Measurements from ENCODE around the gene OR2C1.

The OR2C1 gene

DNA sequence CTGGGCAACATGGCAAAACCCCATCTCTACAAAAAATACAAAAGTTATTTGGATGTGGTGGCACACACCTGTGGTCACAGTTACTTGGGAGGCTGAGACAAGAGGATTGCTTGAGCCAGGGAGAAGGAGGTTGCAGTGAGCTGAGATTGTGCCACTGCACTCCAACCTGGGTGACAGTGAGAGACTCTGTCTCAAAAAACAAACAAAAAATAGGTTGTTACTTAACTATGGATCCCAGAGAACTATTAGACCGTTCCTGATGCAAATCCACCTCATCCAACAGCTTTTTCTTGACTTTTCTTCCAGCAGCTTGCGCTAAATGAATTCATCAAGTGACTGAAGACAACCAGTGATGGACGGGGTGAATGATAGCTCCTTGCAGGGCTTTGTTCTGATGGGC is at the start of gene OR2C1:
OR2C1 (plus strand) TSS at position 301 of the 400 bp plus-strand sequence; CDS start at position 353, 52 bp downstream.
- no peak for DNase-seq

DNA sequence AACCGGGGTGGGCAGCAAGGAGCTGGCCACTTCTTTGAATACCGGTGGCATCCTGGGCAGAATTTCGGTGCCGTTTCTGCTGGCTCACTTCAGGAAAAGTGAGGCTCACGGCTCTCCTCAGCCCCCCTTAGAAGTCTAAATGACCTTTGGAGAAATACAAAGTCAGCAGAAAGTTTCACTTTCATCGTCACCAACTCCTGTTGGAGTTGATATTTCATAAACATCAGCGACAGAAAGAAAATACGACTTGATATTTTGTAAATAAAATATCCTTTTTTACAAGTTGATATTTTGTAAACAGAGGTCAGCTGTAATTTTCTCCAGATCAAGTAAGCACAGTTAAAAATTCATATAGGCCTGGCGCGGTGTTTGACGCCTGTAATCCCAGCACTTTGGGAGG is 49.6 kb upstream of the OR2C1 start:
- no peak for DNase-seq

DNA sequence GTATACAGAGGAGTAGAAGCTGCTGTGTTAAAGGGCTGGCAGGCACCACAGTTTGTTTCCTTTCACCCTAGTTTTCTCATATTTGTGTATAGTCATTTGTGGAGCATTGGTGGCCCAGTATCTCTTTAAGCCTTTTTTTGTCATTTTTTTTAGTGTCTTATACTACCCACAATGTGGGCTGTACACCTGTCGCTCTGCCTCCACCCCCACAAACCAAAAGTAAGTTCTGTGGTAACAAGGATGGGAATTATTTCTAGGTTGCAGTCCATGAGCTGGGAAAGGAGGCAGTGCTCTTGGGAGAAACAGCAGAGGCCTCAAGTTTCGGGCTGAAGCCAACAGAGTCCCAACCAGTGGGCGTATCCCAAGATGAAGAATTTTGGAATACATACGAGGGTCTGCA is 44.2 kb upstream of the OR2C1 start:
- no peak for DNase-seq

DNA sequence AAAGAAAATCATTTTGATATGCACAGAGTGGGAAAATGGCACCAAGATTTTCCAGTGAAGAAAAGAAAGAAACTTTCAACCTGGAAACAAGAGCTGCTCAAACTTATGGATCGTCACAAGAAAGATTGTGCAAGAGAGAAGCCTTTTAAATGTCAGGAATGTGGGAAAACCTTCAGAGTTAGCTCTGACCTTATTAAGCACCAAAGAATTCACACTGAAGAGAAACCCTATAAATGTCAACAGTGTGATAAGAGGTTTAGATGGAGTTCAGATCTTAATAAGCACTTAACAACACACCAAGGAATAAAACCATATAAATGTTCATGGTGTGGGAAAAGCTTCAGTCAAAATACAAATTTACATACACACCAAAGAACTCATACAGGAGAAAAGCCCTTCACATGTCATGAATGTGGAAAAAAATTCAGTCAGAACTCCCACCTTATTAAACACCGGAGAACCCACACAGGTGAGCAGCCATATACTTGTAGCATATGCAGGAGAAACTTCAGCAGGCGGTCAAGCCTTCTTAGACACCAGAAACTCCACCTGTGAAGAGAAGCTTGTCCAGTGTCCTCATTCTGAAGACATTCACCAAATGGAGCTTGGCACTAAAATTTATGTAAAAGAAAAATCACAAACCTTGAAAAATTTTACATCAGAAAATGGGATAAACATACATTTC is 38.2 kb upstream of the OR2C1 start:
- peak; percentile 3 for DNase-seq

DNA sequence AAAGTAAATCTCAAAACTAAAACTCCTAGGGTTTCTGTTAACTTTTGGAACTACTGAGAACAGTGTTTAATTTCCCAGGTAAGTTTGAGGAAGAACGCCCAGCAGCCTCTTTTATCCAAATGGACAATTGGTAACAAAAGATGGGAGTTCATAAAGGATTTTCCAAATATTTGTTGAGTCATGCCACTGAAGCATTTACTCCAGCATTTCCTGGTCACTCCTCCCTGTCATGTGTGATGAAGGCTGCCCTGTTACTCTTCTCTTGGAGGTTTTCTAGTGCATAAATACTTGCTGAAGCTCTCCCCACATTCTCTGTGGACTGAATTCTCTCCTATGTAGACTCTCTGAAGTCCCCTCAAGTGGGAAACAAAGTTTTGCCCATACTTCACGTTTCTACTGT is 33.9 kb upstream of the OR2C1 start:
- no peak for DNase-seq

DNA sequence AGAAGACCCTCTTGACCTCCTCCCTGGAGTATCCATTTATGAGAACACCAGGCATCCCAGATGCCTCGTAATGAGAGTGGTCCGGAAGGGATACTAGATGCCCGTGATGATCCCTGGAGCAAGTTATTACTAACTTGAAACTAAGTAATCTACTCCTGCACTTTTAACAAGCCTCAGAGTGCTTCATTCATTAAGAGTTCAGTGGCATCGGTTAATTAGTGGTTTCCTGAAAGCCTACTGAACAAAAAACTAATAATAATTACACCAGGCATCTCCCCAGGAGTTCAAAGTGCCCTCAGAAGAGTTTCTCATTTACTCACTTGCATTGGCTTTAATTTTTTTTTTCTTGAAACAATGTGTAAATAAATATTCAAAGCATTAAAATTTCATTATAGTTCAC is 28.2 kb upstream of the OR2C1 start:
- DNase-seq = no peak

DNA sequence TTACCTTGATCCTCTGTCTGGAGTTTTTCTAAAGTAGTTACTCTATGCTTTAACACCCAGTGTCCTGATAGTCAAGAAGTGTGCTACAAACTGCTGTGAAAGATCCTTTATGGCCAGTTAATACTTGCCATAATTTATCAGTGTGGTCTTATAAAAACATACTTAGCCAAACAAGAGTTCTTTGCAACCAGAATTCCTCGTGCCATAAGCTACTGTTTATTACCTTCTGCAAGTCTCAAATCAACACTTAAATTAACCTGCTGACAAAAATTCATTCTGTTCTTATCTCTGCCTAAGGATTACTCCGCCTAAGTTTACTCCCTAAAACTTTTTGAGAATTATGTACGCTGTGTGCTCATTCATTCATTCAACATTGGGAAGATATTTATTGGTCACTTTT is 27.6 kb upstream of the OR2C1 start:
- DNase-seq = no peak

DNA sequence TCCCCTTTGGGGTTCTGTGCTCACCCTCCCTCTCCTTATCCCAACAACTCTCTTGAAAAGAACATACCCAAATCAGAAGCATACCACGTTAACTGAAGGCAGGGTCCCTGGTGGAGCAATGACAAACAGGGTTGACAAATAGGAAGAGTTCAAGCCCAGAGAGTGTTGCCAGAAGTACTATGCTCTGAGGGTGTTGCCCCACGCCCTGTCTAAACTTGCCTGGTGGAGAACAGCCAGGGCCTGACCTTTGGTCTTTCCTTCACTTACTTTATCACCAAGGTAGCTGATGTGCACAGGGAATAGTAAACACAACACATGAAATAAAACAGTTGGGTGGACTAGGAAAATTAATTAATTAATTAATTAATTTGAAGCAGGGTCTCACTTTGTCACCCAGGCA is 27.0 kb upstream of the OR2C1 start:
- no peak for DNase-seq

DNA sequence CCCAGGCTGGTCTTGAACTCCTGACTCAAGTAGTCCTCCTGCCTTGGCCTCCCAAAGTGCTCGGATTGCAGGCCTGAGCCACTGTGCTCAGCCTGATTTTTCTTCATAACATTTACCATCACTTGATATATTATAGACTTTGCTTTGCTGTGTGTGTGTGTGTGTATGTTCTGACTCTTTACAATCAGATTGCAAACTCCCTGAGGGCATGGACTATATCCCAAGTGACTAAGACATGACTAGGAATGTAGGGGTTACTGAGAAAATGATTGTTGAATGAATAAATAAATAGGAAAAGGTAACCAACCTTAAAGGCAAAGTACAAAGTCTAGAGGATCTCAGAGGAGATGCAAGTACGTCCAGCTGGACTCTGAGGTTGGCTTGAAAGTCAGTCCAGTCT is 9.6 kb upstream of the OR2C1 start:
- no peak for DNase-seq

DNA sequence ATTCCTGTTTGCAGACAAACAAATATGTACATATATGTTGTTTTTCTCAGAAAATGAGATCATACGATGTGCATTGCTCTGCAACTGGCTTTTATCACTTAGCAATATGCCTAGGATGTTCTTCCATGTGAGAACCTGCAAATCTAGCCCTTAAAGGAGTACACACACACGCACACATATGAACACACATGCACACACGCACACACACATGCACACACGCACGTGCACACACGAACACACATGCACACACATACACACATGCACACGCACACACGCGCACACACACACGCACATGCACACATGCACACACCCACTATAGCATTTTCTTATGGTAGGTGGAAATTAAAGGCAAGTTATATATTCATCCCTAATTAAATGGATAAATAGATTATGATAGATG is 8.1 kb upstream of the OR2C1 start:
- DNase-seq = no peak

DNA sequence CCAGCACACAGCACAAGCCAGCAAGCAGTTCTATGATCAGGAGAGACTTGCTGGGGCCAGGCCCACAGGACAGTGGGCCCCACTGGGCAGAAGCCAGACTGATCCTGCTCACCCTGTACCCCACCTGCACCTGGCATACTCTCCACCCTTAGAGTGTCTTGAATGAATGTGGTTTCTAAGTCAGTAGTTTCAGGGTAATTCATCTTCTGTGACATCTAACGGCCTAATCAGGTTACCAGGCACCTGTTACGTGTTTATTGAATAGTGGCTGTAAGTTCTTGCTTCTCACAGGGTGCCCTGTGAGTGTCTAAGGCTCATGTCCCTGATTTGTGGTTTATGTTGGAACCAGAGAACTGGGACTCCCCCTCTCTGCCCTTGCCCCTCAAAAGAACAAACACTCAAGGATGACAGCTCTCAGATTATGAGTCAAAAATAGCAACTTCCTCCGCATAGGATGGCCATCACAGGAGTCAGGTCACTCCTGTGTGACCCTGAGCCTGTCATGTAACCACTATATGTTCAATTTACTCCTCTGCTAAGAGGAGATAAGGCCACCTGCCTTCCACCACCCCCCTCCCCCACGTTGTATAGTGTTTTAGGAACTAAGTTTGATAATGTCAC is 7.0 kb upstream of the OR2C1 start:
- DNase-seq = no peak

DNA sequence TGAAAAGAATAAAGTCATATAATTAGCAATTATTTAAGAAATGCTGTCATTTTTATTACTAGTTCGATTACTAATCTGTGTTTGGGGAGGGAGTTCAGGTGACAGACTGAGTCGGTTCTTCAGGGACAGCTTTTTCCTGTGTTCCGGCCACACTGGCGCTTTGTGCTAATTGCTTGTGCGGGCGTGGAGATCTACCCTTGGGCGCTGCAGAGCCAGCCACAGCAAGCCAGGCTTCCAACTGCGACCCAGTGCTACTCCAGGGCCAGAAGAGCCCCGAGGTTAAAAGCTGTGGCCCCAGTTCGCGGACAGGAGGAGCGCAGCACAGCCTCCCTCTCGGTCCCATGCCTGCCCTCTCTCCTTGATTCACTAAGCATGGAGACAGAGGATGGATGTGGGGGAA is 6.5 kb upstream of the OR2C1 start:
- DNase-seq = no peak

DNA sequence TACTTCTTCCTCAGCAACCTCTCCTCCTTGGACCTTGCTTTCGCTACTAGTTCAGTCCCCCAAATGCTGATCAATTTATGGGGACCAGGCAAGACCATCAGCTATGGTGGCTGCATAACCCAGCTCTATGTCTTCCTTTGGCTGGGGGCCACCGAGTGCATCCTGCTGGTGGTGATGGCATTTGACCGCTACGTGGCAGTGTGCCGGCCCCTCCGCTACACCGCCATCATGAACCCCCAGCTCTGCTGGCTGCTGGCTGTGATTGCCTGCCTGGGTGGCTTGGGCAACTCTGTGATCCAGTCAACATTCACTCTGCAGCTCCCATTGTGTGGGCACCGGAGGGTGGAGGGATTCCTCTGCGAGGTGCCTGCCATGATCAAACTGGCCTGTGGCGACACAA is 429 bp downstream of the OR2C1 start:
- DNase-seq = no peak

DNA sequence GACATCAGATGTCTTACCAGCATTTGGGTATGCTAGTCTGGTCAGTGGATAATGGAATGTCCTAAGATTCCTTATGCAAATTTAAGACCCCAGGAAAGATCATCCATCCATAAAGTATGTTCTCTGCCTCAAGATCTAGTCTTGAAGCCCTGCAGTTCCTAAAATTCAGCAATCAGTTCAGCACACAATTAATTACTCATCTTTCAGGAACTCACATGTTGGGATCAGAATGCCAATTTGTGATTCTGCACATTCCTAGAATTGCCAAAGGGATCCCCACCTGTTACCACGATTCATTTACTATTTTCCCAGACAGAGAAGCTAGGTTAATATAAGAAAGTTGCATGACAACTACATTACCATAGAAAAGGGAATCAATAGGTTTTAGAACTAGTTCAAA is 3.2 kb downstream of the OR2C1 start:
- DNase-seq = no peak

DNA sequence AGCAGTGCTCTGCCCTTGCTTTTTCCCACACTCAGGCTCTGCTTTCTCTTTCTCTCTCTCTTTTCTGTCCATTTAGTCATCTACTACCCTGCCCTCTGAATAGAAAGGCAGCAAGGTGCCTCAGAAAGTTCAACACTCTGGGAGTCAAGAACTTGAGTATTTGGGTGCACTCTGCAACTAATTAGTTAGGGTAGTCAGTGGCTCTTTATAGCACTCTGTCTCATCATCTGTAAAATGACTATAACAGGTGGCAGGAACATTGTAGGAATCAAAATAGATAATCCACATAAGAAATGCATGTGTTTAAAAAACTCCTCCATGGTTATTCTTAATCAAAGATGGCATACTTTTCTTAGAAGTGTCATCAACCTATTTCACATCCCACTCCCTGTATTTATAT is 7.2 kb downstream of the OR2C1 start:
- no peak for DNase-seq

DNA sequence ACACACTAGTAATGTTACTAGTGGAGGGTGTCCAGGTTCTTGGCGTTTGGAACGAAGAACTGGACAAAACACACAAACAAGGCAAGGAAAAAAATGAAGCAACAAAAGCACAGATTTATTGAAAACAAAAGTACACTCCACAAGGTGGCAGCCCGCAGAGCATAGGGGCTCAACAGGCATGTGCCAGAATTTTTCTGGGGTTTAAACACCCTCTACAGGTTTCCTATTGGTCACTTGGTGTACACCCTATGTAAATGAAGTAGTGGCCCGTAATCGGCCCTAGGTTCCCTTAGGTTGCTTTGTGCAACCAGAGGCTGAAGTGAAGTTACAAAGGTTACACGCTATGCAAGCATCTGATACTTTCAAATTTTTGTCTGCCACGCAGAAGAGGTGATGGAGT is 8.1 kb downstream of the OR2C1 start:
- DNase-seq = no peak

DNA sequence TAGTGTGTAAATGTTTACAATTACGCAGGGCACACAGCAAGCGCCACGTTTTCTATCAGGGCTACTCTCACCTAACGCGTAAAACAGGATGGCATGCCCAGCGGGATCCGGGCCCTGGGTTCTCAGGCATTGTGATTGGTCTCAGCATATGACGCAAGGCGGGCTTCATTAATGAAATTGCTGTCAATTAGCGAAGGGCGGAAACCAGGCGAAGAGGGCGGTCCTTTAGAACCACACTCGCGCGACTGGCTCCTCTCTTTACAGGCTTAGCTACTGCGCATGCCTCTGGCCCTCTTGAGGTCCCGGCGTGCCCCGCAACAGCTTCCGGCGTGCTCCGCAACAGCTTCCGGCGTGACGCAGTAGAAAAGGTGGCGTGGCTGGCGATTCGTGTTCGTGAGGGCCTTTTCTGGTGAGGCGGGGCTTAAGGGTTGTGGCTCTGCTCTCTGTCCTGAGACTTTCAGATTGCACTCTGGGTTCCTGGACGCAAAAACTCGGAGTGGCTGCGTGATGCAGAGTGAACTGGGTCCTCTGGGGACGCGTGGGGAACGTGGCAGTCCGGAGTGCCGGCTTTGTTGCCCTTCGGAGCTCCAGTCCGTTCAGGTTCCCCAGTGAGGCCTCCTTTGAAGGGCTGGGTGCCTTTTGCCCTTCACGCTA is 9.2 kb downstream of the OR2C1 start:
- DNase-seq = peak; percentile 81

DNA sequence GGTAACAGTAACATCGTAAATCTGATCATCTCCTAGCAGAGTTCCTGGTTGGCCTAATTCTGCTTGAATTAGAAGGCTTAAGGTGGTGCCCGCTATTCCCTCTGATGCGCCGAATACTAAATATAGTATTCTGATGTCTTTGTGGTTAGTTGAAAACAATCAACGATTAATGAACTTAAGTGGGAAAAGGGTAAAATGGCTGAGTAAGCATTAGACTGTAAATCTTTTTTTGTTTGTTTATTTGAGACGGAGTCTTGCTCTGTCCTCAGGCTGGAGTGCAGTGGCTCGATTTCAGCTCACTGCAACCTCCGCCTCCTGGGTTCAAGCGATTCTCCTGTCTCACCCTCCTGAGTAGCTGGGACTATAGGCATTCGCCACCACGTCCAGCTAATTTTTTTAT is 13.4 kb downstream of the OR2C1 start:
- no peak for DNase-seq

DNA sequence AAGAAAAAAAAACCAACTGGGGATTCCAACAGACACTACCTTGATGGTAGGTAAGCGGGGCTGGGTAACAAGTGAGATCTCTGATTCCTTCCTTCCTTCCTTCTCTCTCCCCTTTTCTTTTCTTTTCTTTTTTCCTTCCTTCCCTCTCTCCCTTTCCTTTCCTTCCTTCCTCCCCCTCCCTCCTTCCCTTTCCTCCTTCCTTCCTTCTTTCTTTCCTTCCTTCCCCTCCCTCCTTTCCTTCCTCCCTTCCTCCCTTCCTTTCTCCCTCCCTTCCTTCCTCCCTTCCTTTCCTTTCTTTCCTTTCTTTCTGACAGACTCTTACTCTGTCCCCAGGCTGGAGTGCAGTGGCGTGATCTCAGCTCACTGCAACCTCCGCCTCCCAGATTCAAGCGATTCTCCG is 20.0 kb downstream of the OR2C1 start:
- no peak for DNase-seq

DNA sequence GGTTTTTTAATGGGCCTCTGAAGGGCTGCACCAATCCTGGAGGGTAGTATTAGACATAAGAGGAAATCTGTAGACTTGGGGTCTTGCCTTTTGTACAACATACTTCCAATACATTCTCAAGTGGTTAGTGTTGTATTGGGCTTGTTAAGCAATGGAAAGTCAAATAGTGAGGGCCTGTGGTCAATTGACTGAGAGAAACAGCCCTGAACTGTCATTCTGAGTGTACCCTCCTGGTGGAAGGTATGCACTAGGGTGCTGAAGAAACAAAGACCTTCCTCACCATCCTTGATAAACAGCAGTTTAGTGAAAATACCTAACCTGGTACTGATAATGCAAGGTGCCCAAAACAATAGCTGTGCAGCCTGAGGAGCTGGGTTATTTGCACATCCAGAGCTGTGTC is 22.2 kb downstream of the OR2C1 start:
- DNase-seq = no peak

DNA sequence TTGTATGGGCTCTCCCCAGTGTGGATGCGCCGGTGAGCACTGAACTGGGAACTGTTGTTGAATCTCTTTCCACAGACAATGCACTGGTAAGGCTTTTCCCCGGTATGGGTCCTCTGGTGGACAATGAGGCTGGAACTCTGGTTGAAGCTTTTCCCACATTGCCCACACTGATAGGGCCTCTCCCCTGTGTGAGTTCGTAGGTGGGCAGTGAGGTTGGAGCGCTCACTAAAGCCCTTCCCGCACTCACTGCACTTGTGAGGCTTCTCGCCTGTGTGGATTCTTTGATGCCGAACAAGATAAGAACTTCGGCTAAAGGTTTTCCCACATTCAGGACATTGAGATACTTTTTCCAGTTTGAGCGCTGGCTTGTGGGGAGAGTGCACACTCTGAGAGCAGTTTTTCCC is 27.4 kb downstream of the OR2C1 start:
- DNase-seq = no peak

DNA sequence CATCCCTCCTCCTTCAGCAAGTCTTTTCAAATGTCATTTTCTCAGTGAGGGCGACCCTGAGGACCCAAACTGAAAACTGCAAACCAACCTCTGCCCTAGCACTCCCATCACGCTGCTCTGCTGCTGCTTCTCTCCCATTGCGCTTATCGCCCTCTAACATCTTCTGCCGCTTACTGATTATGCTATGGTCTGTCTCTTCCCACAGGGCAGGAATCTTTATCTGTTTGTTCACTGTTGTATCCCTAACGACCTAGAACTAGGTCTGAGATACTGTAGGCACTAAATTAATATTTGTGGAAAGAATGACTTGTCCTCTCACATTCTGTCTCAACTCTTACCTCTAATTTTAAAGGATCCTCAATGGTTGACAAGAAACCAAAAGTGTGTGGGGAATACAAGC is 32.6 kb downstream of the OR2C1 start:
- DNase-seq = no peak

DNA sequence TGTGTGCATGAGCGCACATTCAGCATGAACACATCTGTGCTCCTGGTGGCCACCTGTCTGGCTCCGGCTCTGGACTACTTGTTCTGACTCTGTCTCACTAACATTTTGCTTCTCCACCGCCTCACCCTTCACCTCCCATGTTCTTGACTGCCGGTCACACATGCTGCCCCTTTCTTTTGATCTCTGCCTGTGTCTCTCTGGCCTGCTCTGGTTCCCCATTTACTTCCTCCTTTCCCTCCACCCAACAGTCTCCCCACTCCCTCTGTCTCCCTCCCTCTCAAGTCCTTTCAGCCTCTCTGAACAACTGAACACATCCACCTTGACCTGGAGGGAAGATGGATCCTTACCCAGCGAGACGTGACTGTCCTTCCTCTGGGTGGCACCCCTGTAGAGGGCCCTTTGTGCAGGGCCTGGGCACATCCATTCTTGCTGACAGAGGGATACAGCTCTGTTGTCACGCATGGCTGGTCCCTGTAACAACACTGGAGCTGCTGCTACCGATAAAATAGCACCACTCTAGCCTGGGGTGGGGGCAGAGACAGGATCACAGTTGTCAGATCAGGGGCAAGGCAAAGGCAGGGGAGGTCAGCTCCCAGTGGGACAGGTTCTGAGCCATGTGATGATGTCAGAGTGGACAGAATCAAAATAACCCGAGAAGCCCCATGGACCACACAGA is 34.1 kb downstream of the OR2C1 start:
- no peak for DNase-seq

DNA sequence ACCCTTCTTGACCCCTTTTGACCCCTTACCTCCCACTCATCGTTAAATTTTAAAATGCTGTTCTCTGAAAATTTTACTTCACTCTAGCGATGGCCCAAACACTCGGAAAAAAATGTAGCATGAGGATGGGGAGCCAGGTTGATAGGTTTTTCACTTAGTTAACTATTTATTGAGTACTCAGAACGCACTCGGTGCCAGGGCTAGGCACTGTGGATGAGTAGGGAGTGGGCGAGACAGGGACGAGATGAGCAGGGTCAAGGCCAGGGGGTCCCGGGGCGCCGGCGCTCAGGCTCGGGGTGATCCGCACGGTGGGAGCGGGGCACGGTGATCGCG is 44.7 kb downstream of the OR2C1 start:
- DNase-seq = no peak
